Cortex of kidney (tissue), 1 donor: ENCODE measurements around the gene VOPP1.
"Not testable (repeated sequence)": the region's sequence is repeated elsewhere in the genome, so short reads cannot be mapped to it uniquely, and the experiment has no call there.

ENCODE experiments used
- DNase-seq: peaks from one replicate; lab custom pipeline; 2025; lab: John Stamatoyannopoulos, UW

The VOPP1 gene

GRCh38 chr7:55488216-55488615 is 84.1 kb downstream of the VOPP1 start:
- no peak for DNase-seq

- no peak for DNase-seq
These were observed 85.3 kb downstream of the VOPP1 start for GRCh38 chr7:55486991-55487390.

GRCh38 chr7:55486192-55486590 is 86.1 kb downstream of the VOPP1 start:
- DNase-seq = no peak

GRCh38 chr7:55485501-55486191 is 86.7 kb downstream of the VOPP1 start:
- DNase-seq = no peak

GRCh38 chr7:55484834-55485233 is 87.5 kb downstream of the VOPP1 start:
- no peak for DNase-seq

- DNase-seq = no peak
These were observed 88.1 kb downstream of the VOPP1 start for GRCh38 chr7:55484241-55484640.

GRCh38 chr7:55483046-55483445 is 89.3 kb downstream of the VOPP1 start:
- no peak for DNase-seq

GRCh38 chr7:55481155-55481554 is 91.1 kb downstream of the VOPP1 start:
- DNase-seq = no peak

GRCh38 chr7:55478700-55479099 is 93.6 kb downstream of the VOPP1 start:
- no peak for DNase-seq

GRCh38 chr7:55477781-55478374 is 94.4 kb downstream of the VOPP1 start:
- no peak for DNase-seq

GRCh38 chr7:55476852-55477780 is 95.2 kb downstream of the VOPP1 start:
- DNase-seq = no peak

GRCh38 chr7:55475855-55476803 is 96.2 kb downstream of the VOPP1 start:
- no peak for DNase-seq

- DNase-seq = no peak
These were observed 97.1 kb downstream of the VOPP1 start for GRCh38 chr7:55474944-55475854.

GRCh38 chr7:55473932-55474331 is 98.4 kb downstream of the VOPP1 start:
- no peak for DNase-seq

- DNase-seq = no peak
These were observed 99.2 kb downstream of the VOPP1 start for GRCh38 chr7:55472928-55473725.

GRCh38 chr7:55472406-55472805 is 99.9 kb downstream of the VOPP1 start:
- DNase-seq = not testable (repeated sequence)

- not testable (repeated sequence) for DNase-seq
These were observed 100.7 kb downstream of the VOPP1 start for GRCh38 chr7:55471594-55471993.

GRCh38 chr7:55470261-55470660 is 102.0 kb downstream of the VOPP1 start:
- DNase-seq = no peak

- DNase-seq = no peak
These were observed 102.6 kb downstream of the VOPP1 start for GRCh38 chr7:55469721-55470120.

GRCh38 chr7:55469271-55469681 is 103.0 kb downstream of the VOPP1 start:
- DNase-seq = no peak
